Neural progenitor cell (in vitro differentiated cells): ENCODE data around the gene GUCY1B1. TPM values are rescaled to one million over a fixed set of nuclear protein-coding genes. Genes with fewer than 3 reads are reported as not detected.

Source experiments
- DNase-seq: peaks from one replicate; pipeline ENCODE4 v3.0.0-alpha.2; 2016; ENCODE audit warnings: low spot score
- H2AFZ ChIP-seq: fragments of 200-600 bp; sonication (generic); replicated peaks from 2 replicates; pipeline ENCODE4 v1.6.1; 2016; ENCODE audit warnings: antibody characterized with exemption
- H3F3A ChIP-seq: fragments of 200-600 bp; sonication (generic); 2 replicates; pipeline ENCODE4 v1.6.1; 2016; ENCODE audit warnings: antibody characterized with exemption, low read depth
- H3K27ac ChIP-seq: fragments of 200-600 bp; sonication (generic); 2 replicates; pipeline ENCODE4 v1.5.1; 2016; ENCODE audit warnings: mild to moderate bottlenecking
- H3K27me3 ChIP-seq: fragments of 200-600 bp; sonication (generic); 2 replicates; pipeline ENCODE4 v1.6.1; 2016; ENCODE audit warnings: mild to moderate bottlenecking, moderate library complexity
- H3K36me3 ChIP-seq: fragments of 200-600 bp; sonication (generic); 2 replicates; pipeline ENCODE4 v1.5.1; 2016
- H3K4me1 ChIP-seq: fragments of 200-600 bp; sonication (generic); 2 replicates; pipeline ENCODE4 v1.6.1; 2016; ENCODE audit warnings: mixed run types
- H3K4me2 ChIP-seq: fragments of 200-600 bp; sonication (generic); 2 replicates; pipeline ENCODE4 v1.6.1; 2016
- H3K4me3 ChIP-seq: fragments of 200-600 bp; sonication (generic); 2 replicates; pipeline ENCODE4 v1.5.1; 2016
- H3K79me2 ChIP-seq: fragments of 200-600 bp; sonication (generic); 2 replicates; pipeline ENCODE4 v1.6.1; 2016; ENCODE audit warnings: low read depth
- H3K9ac ChIP-seq: fragments of 200-600 bp; sonication (generic); 2 replicates; pipeline ENCODE4 v1.6.1; 2016
- H3K9me3 ChIP-seq: fragments of 200-600 bp; sonication (generic); 2 replicates; pipeline ENCODE4 v1.5.1; 2016; ENCODE audit warnings: low read depth
- H4K20me1 ChIP-seq: fragments of 200-600 bp; sonication (generic); 2 replicates; pipeline ENCODE4 v1.6.1; 2016; ENCODE audit warnings: low read depth
- H3K27ac Mint-ChIP-seq: 3 replicates; pipeline ENCODE4 v1.8.0; 2021; ENCODE audit warnings: mixed read lengths
- H3K27me3 Mint-ChIP-seq: 2 replicates; pipeline ENCODE4 v1.8.0; 2022; ENCODE audit warnings: low read depth, mild to moderate bottlenecking, inconsistent platforms, moderate library complexity, mixed read lengths; ENCODE audit not compliant: insufficient read depth
- H3K36me3 Mint-ChIP-seq: 3 replicates; pipeline ENCODE4 v1.8.0; 2021; ENCODE audit warnings: mixed read lengths
- H3K4me1 Mint-ChIP-seq: 3 replicates; pipeline ENCODE4 v1.8.0; 2021; ENCODE audit warnings: mixed read lengths
- H3K4me3 Mint-ChIP-seq: 3 replicates; pipeline ENCODE4 v1.8.0; 2021; ENCODE audit warnings: mild to moderate bottlenecking, moderate library complexity, mixed read lengths
- H3K9me3 Mint-ChIP-seq: 3 replicates; pipeline ENCODE4 v1.8.0; 2020; ENCODE audit warnings: mixed read lengths
- CTCF ChIP-seq: fragments of 200-600 bp; sonication (generic); IDR thresholded peaks from 2 replicates; pipeline ENCODE4 v1.5.1; 2017; ENCODE audit warnings: antibody characterized with exemption, mild to moderate bottlenecking
- EZH2 ChIP-seq: fragments of 200-600 bp; sonication (generic); IDR thresholded peaks from 2 replicates; pipeline ENCODE4 v1.6.1; 2017; ENCODE audit warnings: antibody characterized with exemption, mild to moderate bottlenecking, moderate library complexity
- EZH2phosphoT487 ChIP-seq: fragments of 200-600 bp; sonication (generic); IDR thresholded peaks from 2 replicates; pipeline ENCODE4 v1.6.1; 2017; ENCODE audit warnings: antibody characterized with exemption
- total RNA-seq: library from RNA; depleted of rRNA; stranded (reverse); fragments of >200 nt; gene quantifications from 2 replicates; pipeline ENCODE4 v1.2.3, GENCODE V29; 2015; ENCODE audit warnings: low replicate concordance

Gene GUCY1B1
- total RNA-seq, 1 donor from 2014 or later, result 10.9 TPM

DNA sequence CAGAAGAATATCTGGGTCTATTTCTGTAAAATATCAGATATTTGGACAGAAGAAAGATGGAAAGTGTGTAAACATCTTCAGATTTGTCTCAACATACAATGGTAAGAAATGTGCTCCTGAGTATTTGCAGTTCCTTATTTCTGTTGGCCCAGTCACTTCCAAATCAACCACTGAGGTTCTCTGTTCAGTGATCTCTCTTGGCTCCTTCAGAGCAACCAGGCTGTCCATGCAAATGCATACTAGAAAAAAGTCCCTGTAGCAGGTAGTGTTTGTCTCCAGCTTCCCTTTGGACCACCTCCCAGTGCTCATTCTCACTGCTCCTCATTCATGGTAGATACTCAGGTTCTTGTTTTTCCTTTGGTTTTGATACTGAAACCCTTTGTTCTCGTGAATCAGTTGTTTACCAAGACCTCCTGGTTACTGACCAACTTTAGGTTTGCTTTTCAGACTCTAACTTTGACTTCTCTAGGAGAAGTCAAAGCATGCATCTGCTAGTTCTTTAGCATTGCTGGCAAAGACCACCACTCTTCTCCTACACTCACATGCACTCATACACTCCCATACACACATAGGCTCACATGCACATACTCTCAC lies 78.5 kb downstream of the GUCY1B1 start:
- Histone ChIP-seq H3K9ac (no peak overlapping the region), H3K36me3 (peaks cover 3% of the 10 kb centered on the region), H3K4me1 (no peaks in the 10 kb centered on the region), H4K20me1 (no peaks in the 10 kb centered on the region), H3K4me2 (no peak overlapping the region), H3K27me3 (no peaks in the 10 kb centered on the region), H2AFZ (no peak overlapping the region), H3K4me3 (no peak overlapping the region), H3K9me3 (no peaks in the 10 kb centered on the region), H3F3A (no peaks in the 10 kb centered on the region), H3K27ac (no peak overlapping the region), H3K79me2 (no peaks in the 10 kb centered on the region)
- no peak for TF ChIP-seq EZH2
- H3K27me3 Mint-ChIP-seq, result no peaks in the 10 kb centered on the region
- no peak overlapping the region for H3K4me3 Mint-ChIP-seq
- no peaks in the 10 kb centered on the region for H3K9me3 Mint-ChIP-seq
- no peak for DNase-seq
- no peaks in the 10 kb centered on the region for H3K4me1 Mint-ChIP-seq
- H3K36me3 Mint-ChIP-seq, result no peaks in the 10 kb centered on the region
- H3K27ac Mint-ChIP-seq, result no peak overlapping the region

GRCh38 chr4:155842080-155842479 lies 83.3 kb downstream of the GUCY1B1 start:
- TF ChIP-seq CTCF, result no peak
- TF ChIP-seq EZH2, result no peak
- no peak for TF ChIP-seq EZH2phosphoT487
- Histone ChIP-seq H3K4me1 (no peaks in the 10 kb centered on the region), H3K9ac (no peak overlapping the region), H3K4me3 (no peak overlapping the region), H3K36me3 (no peaks in the 10 kb centered on the region), H3K9me3 (peaks cover 11% of the 10 kb centered on the region), H2AFZ (no peak overlapping the region), H3K27ac (no peak overlapping the region), H4K20me1 (no peaks in the 10 kb centered on the region), H3K79me2 (no peaks in the 10 kb centered on the region), H3K4me2 (no peak overlapping the region), H3K27me3 (no peaks in the 10 kb centered on the region), H3F3A (no peaks in the 10 kb centered on the region)
- Mint-ChIP-seq H3K27me3 (no peaks in the 10 kb centered on the region), H3K4me1 (no peaks in the 10 kb centered on the region), H3K27ac (no peak overlapping the region), H3K36me3 (no peaks in the 10 kb centered on the region), H3K4me3 (no peak overlapping the region), H3K9me3 (peaks cover 5% of the 10 kb centered on the region)
- no peak for DNase-seq

DNA sequence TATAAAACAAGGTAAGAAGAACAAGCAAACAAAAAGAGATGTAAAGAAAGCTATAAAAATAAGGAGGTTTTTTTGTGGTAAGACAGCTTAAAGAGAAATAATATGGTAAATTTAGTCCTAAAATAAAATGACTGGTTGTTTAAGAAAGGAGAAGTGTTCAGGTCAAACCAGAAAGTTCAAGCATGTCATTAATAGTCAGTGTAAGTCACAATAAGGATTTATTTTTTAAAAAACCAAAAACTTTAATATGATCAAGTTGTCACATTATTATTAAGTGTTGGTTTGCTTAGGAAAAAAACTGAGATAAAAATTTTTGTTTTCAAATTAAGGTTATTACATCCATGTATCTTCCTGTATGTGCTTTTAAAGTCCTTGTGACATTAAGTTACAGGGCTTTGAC lies 88.1 kb downstream of the GUCY1B1 start:
- Histone ChIP-seq H4K20me1 (no peaks in the 10 kb centered on the region), H3K27me3 (no peaks in the 10 kb centered on the region), H3K27ac (no peak overlapping the region), H3K9me3 (peaks cover 32% of the 10 kb centered on the region), H3K4me3 (no peak overlapping the region), H3K4me1 (no peaks in the 10 kb centered on the region), H3K4me2 (no peak overlapping the region), H3K79me2 (no peaks in the 10 kb centered on the region), H3K9ac (no peak overlapping the region), H3K36me3 (no peaks in the 10 kb centered on the region), H2AFZ (no peak overlapping the region), H3F3A (no peaks in the 10 kb centered on the region)
- Mint-ChIP-seq H3K27ac (no peak overlapping the region), H3K36me3 (peaks cover 1% of the 10 kb centered on the region), H3K4me1 (no peaks in the 10 kb centered on the region), H3K27me3 (no peaks in the 10 kb centered on the region), H3K9me3 (peaks cover 16% of the 10 kb centered on the region), H3K4me3 (no peak overlapping the region)
- no peak for DNase-seq
- TF ChIP-seq EZH2phosphoT487, result no peak
- TF ChIP-seq EZH2, result no peak
- no peak for TF ChIP-seq CTCF

- no peaks in the 10 kb centered on the region for H3K27me3 ChIP-seq
- DNase-seq, result no peak
- H3K4me1 ChIP-seq, result peaks cover 4% of the 10 kb centered on the region
- H3K9me3 ChIP-seq, result peaks cover 32% of the 10 kb centered on the region
- H4K20me1 ChIP-seq, result no peaks in the 10 kb centered on the region
- peaks cover 4% of the 10 kb centered on the region for H3F3A ChIP-seq
- H3K27me3 Mint-ChIP-seq, result peaks cover 3% of the 10 kb centered on the region
- H3K27ac Mint-ChIP-seq, result no peak overlapping the region
- no peak overlapping the region for H2AFZ ChIP-seq
- no peaks in the 10 kb centered on the region for H3K4me1 Mint-ChIP-seq
- H3K4me3 ChIP-seq, result no peak overlapping the region
- H3K36me3 Mint-ChIP-seq, result peaks cover 1% of the 10 kb centered on the region
- H3K9ac ChIP-seq, result no peak overlapping the region
- peaks cover 16% of the 10 kb centered on the region for H3K9me3 Mint-ChIP-seq
- TF ChIP-seq EZH2 (no peak), CTCF (no peak), EZH2phosphoT487 (no peak)
- H3K27ac ChIP-seq, result no peak overlapping the region
- no peak overlapping the region for H3K4me3 Mint-ChIP-seq
- H3K36me3 ChIP-seq, result no peaks in the 10 kb centered on the region
- H3K4me2 ChIP-seq, result no peak overlapping the region
- H3K79me2 ChIP-seq, result no peaks in the 10 kb centered on the region
These were observed 90.2 kb downstream of the GUCY1B1 start for GRCh38 chr4:155849042-155849441.
